Caki2 (cell line): ENCODE results near the gene GLCCI1. TPM values are rescaled to one million over a fixed set of nuclear protein-coding genes. Genes with fewer than 3 reads are reported as not detected.
A peak's percentile ranks its signal among the peaks of the same experiment; 100 is the strongest.

Source experiments
- DNase-seq: peaks from one replicate; pipeline ENCODE4 v3.0.0-alpha.2; 2015; ENCODE audit warnings: low read depth
- in situ Hi-C: cut with HindIII; loops from 2 replicates; pipeline ENCODE4 v1.10.0; 2016; ENCODE audit warnings: low sequenced_read_pairs, low pct_unique_long_range_greater_than_20kb, mixed read lengths
- total RNA-seq: library from RNA; depleted of rRNA; stranded (reverse); fragments of >200 nt; shearing (Covaris generic); gene quantifications from 2 replicates; pipeline ENCODE4 v1.2.3, GENCODE V29; 2014; ENCODE audit warnings: low replicate concordance

Gene GLCCI1
- total RNA-seq, 1 experiment from 2014 or later = 11.7 TPM

GRCh38 chr7:8109196-8110022 lies 140.8 kb downstream of the GLCCI1 start:
- peak; percentile 51 for DNase-seq
- in situ Hi-C loops = no loop called here

DNA sequence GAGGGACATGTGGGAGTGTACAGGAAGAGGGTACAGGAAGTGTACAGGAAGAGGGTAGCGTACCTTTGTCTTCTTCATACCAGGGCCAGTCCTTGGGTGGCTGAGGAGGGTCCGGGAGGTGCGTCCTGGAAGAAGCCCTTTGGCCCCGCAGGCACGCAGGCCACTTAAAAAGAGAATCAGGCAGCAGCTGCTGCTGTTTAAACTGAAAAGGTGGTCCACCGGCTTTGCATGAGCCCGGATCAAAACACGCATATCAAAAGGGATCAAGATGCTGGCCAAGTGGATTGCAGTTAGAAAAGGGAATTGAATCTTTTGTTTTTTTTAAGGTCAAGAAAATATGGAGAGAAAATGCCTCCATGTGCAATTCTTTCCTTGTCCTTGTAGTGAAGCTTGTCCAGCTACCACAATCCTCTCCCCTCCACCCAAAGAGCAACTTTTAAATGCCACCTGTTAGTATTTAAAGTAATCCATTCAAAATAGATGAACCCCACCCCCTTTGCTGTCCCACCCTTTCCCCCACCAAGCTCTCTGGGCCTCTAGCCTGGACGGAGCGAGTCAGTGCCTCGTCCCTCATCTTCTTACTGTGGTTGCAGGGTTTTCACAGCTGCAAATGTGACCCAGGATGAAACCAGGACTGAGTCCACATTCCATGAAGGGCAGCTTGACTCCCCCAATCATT lies 142.8 kb downstream of the GLCCI1 start:
- no peak for DNase-seq
- in situ Hi-C loops = no loop called here

- in situ Hi-C loops = no loop called here
- DNase-seq = no peak
Measured at GRCh38 chr7:8112685-8113084, 144.1 kb downstream of the GLCCI1 start.

DNA sequence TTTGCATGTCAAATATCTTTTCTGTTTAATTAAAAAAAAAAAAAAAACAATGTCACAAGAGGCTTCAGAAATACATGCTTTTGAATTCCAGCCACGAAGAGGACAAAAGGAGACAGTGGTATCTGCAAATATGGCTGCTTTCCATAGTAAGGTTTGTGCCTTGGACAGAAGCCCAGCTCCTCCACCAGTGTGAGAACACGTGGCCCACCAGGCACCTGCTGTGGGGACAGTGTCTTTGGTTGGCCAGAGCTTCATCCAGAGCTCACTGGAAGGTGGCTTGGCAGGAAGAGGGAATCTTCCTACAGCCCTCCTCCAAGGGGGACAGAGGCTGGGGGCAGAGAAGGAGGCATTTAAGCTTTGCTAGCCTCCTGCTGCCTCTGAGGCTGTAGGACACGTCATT lies 144.6 kb downstream of the GLCCI1 start:
- in situ Hi-C loops = no loop called here
- DNase-seq = no peak

DNA sequence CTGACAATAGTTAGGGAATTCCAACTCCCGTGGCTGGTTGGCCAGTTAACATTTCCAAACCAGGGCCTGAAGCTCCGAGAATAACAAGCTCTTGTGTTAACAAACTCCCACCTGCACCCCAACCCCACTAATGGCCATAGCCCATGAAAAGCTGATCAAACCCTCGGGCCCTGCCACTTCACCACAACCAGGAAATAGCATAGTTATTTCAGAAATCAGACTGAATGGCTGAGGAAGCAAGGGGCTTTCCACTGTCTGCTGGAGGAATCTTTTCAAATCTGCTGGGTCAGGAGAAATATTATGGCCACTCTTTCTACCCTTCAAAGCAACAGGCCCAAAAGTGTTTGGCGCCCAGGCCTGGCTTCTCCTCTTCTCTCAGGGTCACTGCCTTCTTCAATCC lies 145.6 kb downstream of the GLCCI1 start:
- in situ Hi-C loops = no loop called here

DNA sequence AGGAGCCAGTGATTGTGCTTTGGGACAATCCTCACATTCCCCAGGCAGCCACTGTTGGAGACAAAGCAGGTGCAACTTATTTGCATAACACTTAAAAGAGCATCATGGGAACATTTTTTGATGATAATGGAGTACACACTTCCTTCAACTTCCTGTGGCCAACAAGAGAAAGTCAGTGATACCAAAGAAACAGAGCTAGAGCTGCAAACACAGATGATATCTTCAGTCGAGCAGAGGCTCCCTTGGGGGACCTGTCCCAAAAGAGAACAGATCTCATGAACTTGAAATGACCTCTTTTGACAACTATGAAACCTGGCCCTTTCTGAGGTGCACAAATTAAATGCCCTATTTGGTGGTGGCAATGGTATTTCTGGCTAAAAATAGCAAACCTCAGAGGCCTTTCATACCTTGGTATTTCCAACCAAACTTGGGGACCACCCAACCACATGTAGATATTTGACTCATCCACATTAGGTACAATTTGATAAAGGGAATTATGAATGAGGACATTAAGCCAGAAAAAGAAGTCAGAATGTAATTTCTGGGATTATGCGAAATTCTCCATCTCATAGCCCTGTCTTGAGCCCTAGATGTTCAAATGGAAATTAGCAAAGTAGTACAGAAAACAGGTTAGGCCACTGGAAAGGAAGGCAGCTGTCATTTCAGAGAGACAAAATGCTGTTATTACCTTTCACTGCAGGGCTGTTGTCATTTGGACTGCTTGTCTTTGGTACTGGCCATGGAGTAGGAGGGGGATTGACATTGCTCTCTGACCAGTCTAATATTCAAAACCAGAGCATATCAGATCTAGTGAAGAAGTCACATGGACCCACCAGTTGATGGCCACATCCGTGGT lies 147.2 kb downstream of the GLCCI1 start:
- DNase-seq = no peak

More for the DNA sequence above, 145.6 kb downstream of the GLCCI1 start:
- no peak for DNase-seq

DNA sequence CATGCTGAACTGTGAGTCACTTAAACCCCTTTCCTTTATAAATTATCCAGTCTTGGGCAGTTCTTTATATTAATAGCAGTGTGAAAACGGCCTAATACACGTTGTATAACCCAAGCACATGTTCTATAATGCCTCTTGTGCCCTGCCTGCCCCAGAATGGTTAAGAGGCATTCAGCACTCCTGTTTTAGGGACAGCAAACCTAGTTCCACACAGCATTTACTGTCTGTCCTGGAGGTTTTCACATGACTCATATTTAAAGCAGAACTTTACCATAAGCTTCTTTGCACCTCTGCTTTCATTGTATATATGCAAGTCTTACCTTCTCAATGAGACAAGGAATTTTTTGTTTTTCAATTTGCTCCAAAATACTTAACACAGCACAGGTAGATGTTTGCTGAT lies 148.6 kb downstream of the GLCCI1 start:
- in situ Hi-C loops = no loop called here
- DNase-seq = no peak

More for the DNA sequence above, 147.2 kb downstream of the GLCCI1 start:
- in situ Hi-C loops = no loop called here

GRCh38 chr7:8119262-8119661 lies 150.7 kb downstream of the GLCCI1 start:
- DNase-seq = no peak
- in situ Hi-C loops = no loop called here

GRCh38 chr7:8120390-8121058 lies 151.9 kb downstream of the GLCCI1 start:
- in situ Hi-C loops = no loop called here
- no peak for DNase-seq

- in situ Hi-C loops = no loop called here
- DNase-seq = no peak
Measured at GRCh38 chr7:8121243-8121642, 152.6 kb downstream of the GLCCI1 start.

DNA sequence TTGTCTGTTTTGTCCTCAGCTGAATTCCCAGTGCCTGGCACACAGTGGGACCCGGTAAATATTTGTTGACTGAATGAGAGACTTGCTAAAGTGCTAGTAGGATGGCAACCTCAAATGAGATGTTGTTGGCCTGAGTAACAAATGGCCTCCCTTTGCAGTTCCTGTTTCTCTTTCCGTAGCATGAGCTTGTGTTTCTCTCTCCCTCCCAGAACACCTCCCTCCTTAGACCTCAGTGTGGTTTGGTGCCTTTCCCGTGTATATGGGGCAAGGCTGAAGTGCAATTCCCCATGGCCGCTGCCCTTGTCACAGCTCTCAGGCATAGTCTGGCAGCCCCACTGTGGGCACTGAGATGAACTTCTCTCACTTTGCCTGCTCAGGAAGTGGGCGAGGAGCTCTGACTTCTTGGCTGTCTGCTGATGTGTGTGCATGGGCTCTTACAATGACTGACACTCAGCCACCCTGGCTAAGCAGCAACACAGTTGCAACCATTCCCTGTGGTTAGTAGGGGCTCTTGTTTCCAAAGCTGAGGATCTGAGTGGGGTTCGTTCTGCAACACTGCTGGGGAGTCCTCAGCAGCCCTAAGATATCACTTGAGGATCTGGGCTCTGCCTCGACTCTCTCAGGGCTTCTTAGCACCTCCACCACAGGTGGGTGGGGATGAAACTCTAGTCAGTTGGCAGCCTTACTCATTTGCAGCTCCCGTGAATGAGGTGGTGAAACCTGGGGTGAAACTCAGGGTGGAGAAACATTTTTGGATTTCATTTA lies 157.3 kb downstream of the GLCCI1 start:
- DNase-seq = no peak
- in situ Hi-C loops = no loop called here

DNA sequence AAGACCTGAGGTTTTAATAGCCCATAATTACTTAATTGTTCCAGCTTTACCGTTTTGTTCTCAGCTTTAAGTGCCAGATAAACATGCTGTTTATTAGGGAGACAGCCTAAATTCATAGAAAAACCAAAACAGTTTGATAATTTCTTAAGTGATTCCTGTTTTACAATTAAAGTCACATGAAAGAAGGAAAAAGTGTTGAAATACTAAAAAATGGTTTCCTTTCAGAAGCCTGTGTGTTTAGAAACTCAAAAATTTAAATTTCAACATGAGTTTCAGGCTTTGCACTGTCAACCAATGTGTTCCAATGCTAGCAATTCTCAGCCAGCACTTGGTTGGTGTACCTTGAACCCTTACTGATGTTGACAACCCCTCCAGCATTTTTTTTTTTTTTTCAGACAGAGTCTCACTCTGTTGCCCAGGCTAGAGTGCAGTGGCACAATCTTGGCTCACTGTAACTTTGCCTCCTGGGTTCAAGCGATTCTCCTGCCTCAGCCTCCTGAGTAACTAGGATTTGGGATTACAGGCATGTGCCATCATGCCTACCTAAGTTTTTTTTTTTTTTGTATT lies 158.1 kb downstream of the GLCCI1 start:
- in situ Hi-C loops = no loop called here
- no peak for DNase-seq

DNA sequence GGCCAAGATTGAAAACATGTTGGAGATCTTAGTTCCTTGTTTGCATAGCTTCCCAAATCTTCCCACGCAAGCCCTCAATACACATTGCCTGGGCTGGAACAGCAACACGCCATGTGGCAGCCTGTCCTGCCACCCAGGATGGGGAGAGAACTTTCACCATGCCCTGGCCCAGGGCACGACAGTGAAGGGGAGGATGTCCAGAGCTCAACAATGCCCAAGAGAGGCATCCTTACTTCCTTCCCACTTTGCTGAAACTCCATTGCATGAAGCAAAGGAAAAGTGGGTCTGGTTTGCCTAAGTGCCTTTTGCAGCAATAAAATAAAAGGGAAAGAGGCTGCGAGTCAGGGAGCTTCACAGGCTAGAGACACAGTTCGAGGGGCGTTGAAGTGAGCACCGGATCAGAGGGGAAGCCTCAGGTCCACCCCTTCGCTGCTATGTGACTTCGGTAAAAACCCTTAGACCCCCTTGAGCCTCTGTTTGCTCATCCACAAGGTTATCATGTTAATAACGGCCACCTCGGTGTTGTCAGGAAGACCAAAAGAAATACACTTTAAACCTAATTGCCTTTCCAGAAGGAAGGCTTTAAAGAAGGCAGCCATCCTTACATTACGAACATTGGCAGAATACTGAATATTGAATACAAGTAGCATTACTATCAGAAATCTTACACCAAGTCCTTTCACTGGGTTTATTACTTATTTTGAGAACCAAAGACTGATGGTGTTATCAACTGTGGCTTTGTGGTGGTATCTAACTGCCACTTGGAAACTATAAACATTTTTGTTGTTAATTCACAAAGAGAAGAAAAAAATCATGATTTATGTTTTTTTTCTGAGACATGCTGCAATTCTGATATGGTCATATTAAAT lies 160.1 kb downstream of the GLCCI1 start:
- in situ Hi-C loops = no loop called here
- DNase-seq = no peak

DNA sequence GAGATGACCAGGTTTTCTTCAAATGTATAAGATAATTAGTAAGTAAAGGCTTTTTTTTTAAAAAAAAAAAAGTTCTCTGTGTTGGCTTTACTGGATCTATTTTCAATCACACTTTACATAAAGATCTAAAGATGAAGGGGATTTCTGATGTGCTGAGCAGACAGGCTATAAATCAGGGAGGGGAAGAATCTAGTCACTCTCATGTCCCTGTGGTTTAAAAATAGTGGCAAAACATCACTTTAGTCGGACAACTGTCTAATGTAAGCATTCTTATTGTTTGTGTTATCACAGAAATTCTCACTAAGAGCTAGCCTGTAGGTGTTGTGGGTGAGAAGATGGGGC lies 160.7 kb downstream of the GLCCI1 start:
- no peak for DNase-seq
- in situ Hi-C loops = no loop called here

- DNase-seq = no peak
- in situ Hi-C loops = no loop called here
Measured at GRCh38 chr7:8130663-8131062, 162.1 kb downstream of the GLCCI1 start.

GRCh38 chr7:8131694-8132605 lies 163.4 kb downstream of the GLCCI1 start:
- in situ Hi-C loops = no loop called here
- no peak for DNase-seq
